ENCODE measurements around the gene FAM222A. TPM values are rescaled to one million over a fixed set of nuclear protein-coding genes. Genes with fewer than 3 reads are reported as not detected.

The FAM222A gene
- total RNA-seq, 1 experiment from 2014 or later, result 12.8 TPM

- ATAC-seq, result no peak
- Histone ChIP-seq H3K27me3 (ENCODE audit: control insufficient read depth, insufficient read depth, low read length) (no peaks in the 10 kb centered on the region), H3K4me1 (ENCODE audit: control insufficient read depth, insufficient read depth, low read length) (no peaks in the 10 kb centered on the region), H3K36me3 (ENCODE audit: control insufficient read depth, insufficient read depth, low read length) (no peaks in the 10 kb centered on the region), H3K27ac (ENCODE audit: low read length) (no peak overlapping the region), H3K9me3 (ENCODE audit: control insufficient read depth, insufficient read depth, low read depth, low read length) (no peaks in the 10 kb centered on the region), H3K4me3 (ENCODE audit: low read depth in 2 of 2, low read length in 2 of 2) (no peak overlapping the region)
- BruUV-seq (replicated peaks), result no TSS peak
- no peak for DNase-seq (ENCODE audit: low read depth, low spot score)
- ChIA-PET CTCF (interaction anchor here (0.7 kb wide), 2 partner anchors 9 to 183 kb away, joined by 3 read pairs; no protein-coding TSS in a partner anchor), POLR2A (interaction anchor here (0.6 kb wide), 1 partner anchor 144 kb away, joined by 6 read pairs; no protein-coding TSS in a partner anchor)
- in situ Hi-C loops (cut with HindIII; ENCODE audit: low pct_unique_long_range_greater_than_20kb, low sequenced_read_pairs), result no loop called here
- TF ChIP-seq SIN3A (IDR thresholded peaks at IDR 0.05; ENCODE audit: borderline replicate concordance, insufficient read depth, low read depth, low read length) (no peak), CTCF (IDR thresholded peaks at IDR 0.05) (no peak), TCF7L2 (IDR thresholded peaks at IDR 0.05; ENCODE audit: low read depth, low read length) (no peak), REST (IDR thresholded peaks at IDR 0.05; ENCODE audit: insufficient read depth in 1 of 2, low read depth in 2 of 2, low read length in 1 of 2) (no peak), POLR2AphosphoS5 (IDR thresholded peaks at IDR 0.05; ENCODE audit: low read depth, low read length) (no peak)
- intact Hi-C loops (cut with micrococcal nuclease; ENCODE audit: unreplicated experiment), result no loop called here
Observed at GRCh38 chr12:109764123-109764522, 50.5 kb downstream of the FAM222A start.

- no peak for TF ChIP-seq CTCF (IDR thresholded peaks at IDR 0.05)
- no peak for TF ChIP-seq REST (IDR thresholded peaks at IDR 0.05; ENCODE audit: insufficient read depth in 1 of 2, low read depth in 2 of 2, low read length in 1 of 2)
- TF ChIP-seq SIN3A (IDR thresholded peaks at IDR 0.05; ENCODE audit: borderline replicate concordance, insufficient read depth, low read depth, low read length), result no peak
- no peak for TF ChIP-seq POLR2AphosphoS5 (IDR thresholded peaks at IDR 0.05; ENCODE audit: low read depth, low read length)
- TF ChIP-seq TCF7L2 (IDR thresholded peaks at IDR 0.05; ENCODE audit: low read depth, low read length), result no peak
- no peaks in the 10 kb centered on the region for H3K9me3 ChIP-seq (ENCODE audit: control insufficient read depth, insufficient read depth, low read depth, low read length)
- H3K27ac ChIP-seq (ENCODE audit: low read length), result no peak overlapping the region
- no TSS peak for BruUV-seq (replicated peaks)
- no peak overlapping the region for H3K4me3 ChIP-seq (ENCODE audit: low read depth in 2 of 2, low read length in 2 of 2)
- H3K4me1 ChIP-seq (ENCODE audit: control insufficient read depth, insufficient read depth, low read length), result no peaks in the 10 kb centered on the region
- ATAC-seq (no peak), DNase-seq (ENCODE audit: low read depth, low spot score) (no peak)
- ChIA-PET POLR2A (no interaction called here), CTCF (no interaction called here)
- in situ Hi-C loops (cut with HindIII; ENCODE audit: low pct_unique_long_range_greater_than_20kb, low sequenced_read_pairs), result no loop called here
- no peaks in the 10 kb centered on the region for H3K36me3 ChIP-seq (ENCODE audit: control insufficient read depth, insufficient read depth, low read length)
- H3K27me3 ChIP-seq (ENCODE audit: control insufficient read depth, insufficient read depth, low read length), result no peaks in the 10 kb centered on the region
- intact Hi-C loops (cut with micrococcal nuclease; ENCODE audit: unreplicated experiment), result no loop called here
Observed at GRCh38 chr12:109764776-109765445, 51.3 kb downstream of the FAM222A start.
